B cell (primary cell): ENCODE measurements around the gene ST6GALNAC3. TPM values are rescaled to one million over a fixed set of nuclear protein-coding genes. Genes with fewer than 3 reads are reported as not detected.

Experiments
- ATAC-seq: fragments of 200-7000 bp; cut with Tn5 transposase; one replicate; pipeline ENCODE4 v1.10.0; 2021; ENCODE audit warnings: low read depth, mild to moderate bottlenecking, moderate number of reproducible peaks, moderate library complexity
- CTCF ChIA-PET: fragments of 350-600 bp; sonication (Branson Sonifier 250); formaldehyde crosslinking; loops from one replicate; lab custom pipeline; 2021; ENCODE audit warnings: antibody characterized with exemption, inconsistent platforms; lab: Charles Lee
- POLR2A ChIA-PET: fragments of 350-600 bp; sonication (Branson Sonifier 250); formaldehyde crosslinking; loops from one replicate; lab custom pipeline; 2021; ENCODE audit warnings: antibody characterized with exemption; lab: Charles Lee
- DNase-seq: peaks from one replicate; pipeline ENCODE4 v3.0.0; 2013
- H2AFZ ChIP-seq: 2 replicates; pipeline ENCODE4 v1.6.1; 2012; ENCODE audit warnings: mild to moderate bottlenecking, low read depth, low read length; ENCODE audit not compliant: insufficient read depth, poor library complexity, severe bottlenecking
- H3K27ac ChIP-seq, 2 donors: 1 replicate in 1 of 2; 2 replicates in 1 of 2; pipeline ENCODE4 v1.5.1; 2012 to 2013; ENCODE audit warnings: low read length in 2 of 2, mild to moderate bottlenecking in 2 of 2, moderate library complexity in 1 of 2
- H3K27me3 ChIP-seq, 4 experiments: fragments of 200-600 bp in 1 of 4; sonication (generic) in 1 of 4; replicated peaks in 1 of 4; 1 replicate in 2 of 4; 2 replicates in 2 of 4; pipeline versions ENCODE4 v1.6.1 to v1.7.0; 2013 to 2016; ENCODE audit warnings: low read length in 3 of 4, mild to moderate bottlenecking in 2 of 4, mixed read lengths in 1 of 4, moderate library complexity in 1 of 4; ENCODE audit not compliant: insufficient read depth in 4 of 4, control insufficient read depth in 3 of 4; ENCODE audit errors: control extremely low read depth in 1 of 4
- H3K36me3 ChIP-seq, 2 experiments: replicated peaks in 1 of 2; 1 replicate in 1 of 2; 2 replicates in 1 of 2; pipeline versions ENCODE4 v1.6.1 to v1.7.1; 2013; ENCODE audit warnings: low read length in 1 of 2; ENCODE audit not compliant: insufficient read depth in 2 of 2, control insufficient read depth in 1 of 2; ENCODE audit errors: control extremely low read depth in 1 of 2, extremely low read depth in 1 of 2
- H3K4me1 ChIP-seq, 2 donors: fragments of 200-600 bp in 1 of 2; sonication (generic) in 1 of 2; 1 replicate in 1 of 2; 2 replicates in 1 of 2; pipeline versions ENCODE4 v1.5.1 to v1.6.1; 2013 to 2017; ENCODE audit warnings: low read length in 2 of 2; ENCODE audit not compliant: control insufficient read depth in 2 of 2, insufficient read depth in 2 of 2
- H3K4me2 ChIP-seq: replicated peaks from 2 replicates; pipeline ENCODE3; 2012; ENCODE audit warnings: mild to moderate bottlenecking, low read depth, low read length; ENCODE audit not compliant: poor library complexity, severe bottlenecking
- H3K4me3 ChIP-seq, 5 experiments: fragments of 200-600 bp in 1 of 5; sonication (generic) in 1 of 5; 1 replicate in 3 of 5; 2 replicates in 2 of 5; pipeline versions ENCODE4 v1.5.1 to v1.7.0; 2011 to 2016; ENCODE audit warnings: low read length in 4 of 5, mild to moderate bottlenecking in 4 of 5, low read depth in 2 of 5, control low read depth in 1 of 5, moderate library complexity in 1 of 5; ENCODE audit not compliant: insufficient read depth in 1 of 5; ENCODE audit errors: control extremely low read depth in 1 of 5, extremely low read depth in 1 of 5
- H3K79me2 ChIP-seq: fragments of 200-600 bp; sonication (generic); one replicate; pipeline ENCODE4 v1.6.0; 2016; ENCODE audit warnings: low read length; ENCODE audit not compliant: control insufficient read depth, insufficient read depth
- H3K9ac ChIP-seq: fragments of 200-600 bp; sonication (generic); 2 replicates; pipeline ENCODE4 v1.6.1; 2017; ENCODE audit warnings: mild to moderate bottlenecking, low read length, moderate library complexity
- H3K9me3 ChIP-seq, 3 donors: one replicate each; pipeline versions ENCODE4 v1.6.1 to v1.7.1; 2013; ENCODE audit warnings: low read length in 2 of 3; ENCODE audit not compliant: control insufficient read depth in 2 of 3, insufficient read depth in 1 of 3; ENCODE audit errors: control extremely low read depth in 1 of 3
- H4K20me1 ChIP-seq: 2 replicates; pipeline ENCODE4 v1.6.0; 2012; ENCODE audit warnings: mild to moderate bottlenecking, low read length; ENCODE audit not compliant: insufficient read depth, control insufficient read depth, poor library complexity, severe bottlenecking
- H3K27ac Mint-ChIP-seq: one replicate; pipeline ENCODE4 v1.8.0; 2021; ENCODE audit warnings: mixed read lengths
- H3K27me3 Mint-ChIP-seq: one replicate; pipeline ENCODE4 v1.8.0; 2021; ENCODE audit warnings: mixed read lengths
- H3K4me1 Mint-ChIP-seq: one replicate; pipeline ENCODE4 v1.8.0; 2021; ENCODE audit warnings: mixed read lengths
- H3K4me3 Mint-ChIP-seq: one replicate; pipeline ENCODE4 v1.8.0; 2021; ENCODE audit warnings: mixed read lengths
- H3K9me3 Mint-ChIP-seq: one replicate; pipeline ENCODE4 v1.8.0; 2022; ENCODE audit warnings: mixed read lengths; ENCODE audit not compliant: insufficient read depth
- EZH2 ChIP-seq: IDR thresholded peaks from 2 replicates; pipeline ENCODE4 v1.6.1; 2012; ENCODE audit warnings: borderline replicate concordance, low read depth, mild to moderate bottlenecking, moderate library complexity, low read length; ENCODE audit not compliant: insufficient read depth, poor library complexity, severe bottlenecking
- WGBS: methylation state at CpG from one replicate; pipeline ENCODE4 v1.1.5; 2013; ENCODE audit warnings: missing lambda C conversion rate; ENCODE audit not compliant: insufficient coverage; 5-methylcytosine and 5-hydroxymethylcytosine counted together
- intact Hi-C: fragments of 100-400 bp; cut with micrococcal nuclease; formaldehyde crosslinking; loops from one replicate; pipeline ENCODE4 v1.10.0; 2022
- polyA plus RNA-seq: library from polyadenylated mRNA; depleted of rRNA; stranded (reverse); fragments of >200 nt; gene quantifications from 2 replicates; pipeline ENCODE4 v1.2.3, GENCODE V29; 2012
- total RNA-seq, 2 donors: library from RNA; stranded (reverse); fragments of 120-200 nt in 1 of 2; gene quantifications; 1 replicate in 1 of 2; 2 replicates in 1 of 2; pipeline versions ENCODE4 v1.2.3 to v1.2.4, GENCODE V29; 2013 to 2022
- TF ChIP-seq, protein P1 (sequence below): fragments of 200-600 bp; IDR thresholded peaks from one replicate; pipeline ENCODE4 v1.8.0; 2022; ENCODE audit warnings: antibody characterized with exemption, mild to moderate bottlenecking

Gene ST6GALNAC3
- total and polyA plus RNA-seq, 2 donors (not counting 1 experiment from before 2014, with no cell fraction given): 3.0 to 17.3 TPM

DNA sequence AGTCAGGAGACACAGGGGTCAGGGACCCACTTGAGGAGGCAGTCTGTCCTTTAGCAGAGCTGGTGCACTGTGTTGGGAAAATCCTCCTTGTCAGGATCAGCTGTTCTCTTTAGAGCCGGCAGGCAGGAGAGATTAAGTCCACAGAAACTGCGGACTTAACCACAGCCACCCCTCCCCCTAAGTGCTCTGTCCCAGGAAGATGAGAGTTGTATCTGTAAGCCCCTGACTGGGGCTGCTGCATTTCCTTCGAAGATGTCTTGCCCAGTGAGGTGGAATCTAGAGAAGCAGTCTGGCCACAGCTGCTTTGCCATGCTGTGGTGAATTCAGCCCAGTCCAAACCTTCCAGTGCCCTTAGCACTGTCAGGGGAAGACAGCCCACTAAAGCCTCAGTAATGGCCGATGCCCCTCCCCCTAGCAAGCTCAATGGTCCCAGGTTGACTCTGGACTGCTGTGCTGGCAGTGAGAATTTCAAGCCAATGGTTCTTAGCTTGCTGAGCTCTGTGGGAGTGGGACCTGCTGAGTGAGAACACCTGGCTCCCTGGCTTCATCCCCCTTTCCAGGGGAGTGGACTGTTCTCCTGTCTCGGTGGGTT, 172.8 kb downstream of the ST6GALNAC3 start:
- WGBS: 91% methylated on average over 3 of the region's 5 CpGs
- no peak overlapping the region for H2AFZ ChIP-seq
- ChIA-PET CTCF (no interaction called here), POLR2A (no interaction called here)
- DNase-seq: no peak
- no peak for TF ChIP-seq EZH2
- TF ChIP-seq, protein P1, sequence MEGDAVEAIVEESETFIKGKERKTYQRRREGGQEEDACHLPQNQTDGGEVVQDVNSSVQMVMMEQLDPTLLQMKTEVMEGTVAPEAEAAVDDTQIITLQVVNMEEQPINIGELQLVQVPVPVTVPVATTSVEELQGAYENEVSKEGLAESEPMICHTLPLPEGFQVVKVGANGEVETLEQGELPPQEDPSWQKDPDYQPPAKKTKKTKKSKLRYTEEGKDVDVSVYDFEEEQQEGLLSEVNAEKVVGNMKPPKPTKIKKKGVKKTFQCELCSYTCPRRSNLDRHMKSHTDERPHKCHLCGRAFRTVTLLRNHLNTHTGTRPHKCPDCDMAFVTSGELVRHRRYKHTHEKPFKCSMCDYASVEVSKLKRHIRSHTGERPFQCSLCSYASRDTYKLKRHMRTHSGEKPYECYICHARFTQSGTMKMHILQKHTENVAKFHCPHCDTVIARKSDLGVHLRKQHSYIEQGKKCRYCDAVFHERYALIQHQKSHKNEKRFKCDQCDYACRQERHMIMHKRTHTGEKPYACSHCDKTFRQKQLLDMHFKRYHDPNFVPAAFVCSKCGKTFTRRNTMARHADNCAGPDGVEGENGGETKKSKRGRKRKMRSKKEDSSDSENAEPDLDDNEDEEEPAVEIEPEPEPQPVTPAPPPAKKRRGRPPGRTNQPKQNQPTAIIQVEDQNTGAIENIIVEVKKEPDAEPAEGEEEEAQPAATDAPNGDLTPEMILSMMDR: no peak
- H3K36me3 ChIP-seq: no peaks in the 10 kb centered on the region
- peaks cover 2% of the 10 kb centered on the region for H3K9me3 Mint-ChIP-seq
- H3K4me3 Mint-ChIP-seq: no peak overlapping the region
- no peaks in the 10 kb centered on the region for H4K20me1 ChIP-seq
- H3K27ac ChIP-seq: no peak overlapping the region
- peaks cover 0 to 6% (median 6%) of the 10 kb centered on the region in 3 donors for H3K9me3 ChIP-seq
- no peak for ATAC-seq
- H3K4me2 ChIP-seq: no peak overlapping the region
- no peak overlapping the region for H3K9ac ChIP-seq
- intact Hi-C loops: no loop called here
- H3K27me3 ChIP-seq: no peaks in the 10 kb centered on the region
- H3K4me1 ChIP-seq: peaks cover 0 to 4% of the 10 kb centered on the region in 2 donors
- H3K27me3 Mint-ChIP-seq: no peaks in the 10 kb centered on the region
- H3K4me3 ChIP-seq: no peak overlapping the region
- H3K4me1 Mint-ChIP-seq: peaks cover 7% of the 10 kb centered on the region
- no peak overlapping the region for H3K27ac Mint-ChIP-seq
- peaks cover 6% of the 10 kb centered on the region for H3K79me2 ChIP-seq

DNA sequence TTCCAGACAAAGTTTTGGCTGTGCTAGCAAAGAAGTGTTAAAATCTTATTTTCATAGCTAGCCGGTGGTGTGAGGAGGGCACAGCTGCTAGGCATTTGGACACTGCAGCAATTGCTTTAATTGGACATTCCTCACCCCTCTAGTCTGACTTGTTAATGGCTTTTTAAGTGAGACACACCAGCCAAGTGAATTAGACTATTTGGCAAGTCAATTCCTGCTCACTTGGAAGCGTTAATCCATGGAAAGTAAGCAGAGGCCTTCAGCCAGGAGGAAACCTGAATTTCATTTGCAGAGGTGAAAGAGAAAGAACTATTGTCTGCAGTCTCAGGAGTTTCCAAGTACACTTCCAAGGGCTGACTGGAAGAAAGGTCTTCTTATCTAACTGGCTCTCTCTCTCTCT, 175.7 kb downstream of the ST6GALNAC3 start:
- Histone ChIP-seq H3K9me3 (peaks cover 0 to 6% (median 3%) of the 10 kb centered on the region in 3 donors), H3K27me3 (no peaks in the 10 kb centered on the region), H3K36me3 (no peaks in the 10 kb centered on the region), H3K27ac (no peak overlapping the region), H3K4me1 (peaks cover 0 to 4% of the 10 kb centered on the region in 2 donors), H3K4me2 (no peak overlapping the region), H2AFZ (no peak overlapping the region), H3K79me2 (peaks cover 3% of the 10 kb centered on the region), H4K20me1 (no peaks in the 10 kb centered on the region), H3K4me3 (no peak overlapping the region), H3K9ac (no peak overlapping the region)
- Mint-ChIP-seq H3K27ac (no peak overlapping the region), H3K9me3 (no peaks in the 10 kb centered on the region), H3K27me3 (no peaks in the 10 kb centered on the region), H3K4me3 (no peak overlapping the region), H3K4me1 (peaks cover 7% of the 10 kb centered on the region)
- ChIA-PET POLR2A (no interaction called here), CTCF (no interaction called here)
- DNase-seq: no peak
- no peak for ATAC-seq
- TF ChIP-seq, protein P1: no peak
- no peak for TF ChIP-seq EZH2
- WGBS: 57% methylated on average over 1 of the region's 2 CpGs
- intact Hi-C loops: no loop called here
